Bronchial epithelial cell (primary cell): ENCODE data around the gene LAMC2. TPM values are rescaled to one million over a fixed set of nuclear protein-coding genes. Genes with fewer than 3 reads are reported as not detected.

Experiments used
- DNase-seq: peaks from one replicate; pipeline ENCODE4 v3.0.0-alpha.2; 2010; ENCODE audit warnings: low read depth
- FAIRE-seq: peaks from 2 replicates; lab custom pipeline; 2011; peaks lifted over from hg19 to GRCh38; lab: Jason Lieb, UNC
- H3K27me3 ChIP-seq: 2 replicates; pipeline ENCODE4 v1.5.1; 2011; ENCODE audit warnings: low read length; ENCODE audit not compliant: control insufficient read depth, insufficient read depth
- H3K36me3 ChIP-seq: 2 replicates; pipeline ENCODE4 v1.5.1; 2011; ENCODE audit warnings: low read length; ENCODE audit not compliant: control insufficient read depth, insufficient read depth
- H3K4me3 ChIP-seq: 2 replicates; pipeline ENCODE4 v1.5.1; 2011; ENCODE audit warnings: mild to moderate bottlenecking, low read depth, low read length, control low read depth
- total RNA-seq: library from RNA; depleted of rRNA; stranded (reverse); fragments of >200 nt; gene quantifications from 2 replicates; pipeline ENCODE4 v1.2.1, GENCODE V29; 2014
- TF ChIP-seq, protein P1 (sequence below): IDR thresholded peaks from 2 replicates; pipeline ENCODE4 v1.5.1; 2011; ENCODE audit warnings: mild to moderate bottlenecking, moderate library complexity, low read length, control low read depth, inconsistent platforms; ENCODE audit not compliant: insufficient read depth, severe bottlenecking

Gene LAMC2
- total RNA-seq, 1 donor from 2014 or later = 1,840 TPM

DNA sequence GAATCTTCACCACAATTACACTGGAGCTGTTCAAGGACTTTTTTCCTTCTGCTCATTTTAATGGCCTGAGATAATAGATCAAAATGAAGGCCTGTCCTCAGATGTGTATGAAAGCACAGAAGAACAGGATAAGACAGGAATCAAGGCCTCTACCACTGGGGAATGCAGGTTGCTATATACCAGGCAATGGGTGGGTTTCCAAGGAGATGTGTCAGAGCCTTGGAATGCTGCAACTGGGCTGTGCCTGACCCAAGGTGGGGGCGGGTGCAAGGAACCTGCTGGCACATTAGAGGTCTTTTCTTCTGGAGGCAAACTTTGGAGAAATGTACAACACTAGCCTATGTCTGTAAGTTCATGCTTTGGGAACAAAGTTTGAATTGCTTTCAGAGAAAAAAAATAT, 21.7 kb upstream of the LAMC2 start:
- H3K36me3 ChIP-seq = no peaks in the 10 kb centered on the region
- peak; percentile 96 for DNase-seq
- no peak for FAIRE-seq
- TF ChIP-seq, protein P1, sequence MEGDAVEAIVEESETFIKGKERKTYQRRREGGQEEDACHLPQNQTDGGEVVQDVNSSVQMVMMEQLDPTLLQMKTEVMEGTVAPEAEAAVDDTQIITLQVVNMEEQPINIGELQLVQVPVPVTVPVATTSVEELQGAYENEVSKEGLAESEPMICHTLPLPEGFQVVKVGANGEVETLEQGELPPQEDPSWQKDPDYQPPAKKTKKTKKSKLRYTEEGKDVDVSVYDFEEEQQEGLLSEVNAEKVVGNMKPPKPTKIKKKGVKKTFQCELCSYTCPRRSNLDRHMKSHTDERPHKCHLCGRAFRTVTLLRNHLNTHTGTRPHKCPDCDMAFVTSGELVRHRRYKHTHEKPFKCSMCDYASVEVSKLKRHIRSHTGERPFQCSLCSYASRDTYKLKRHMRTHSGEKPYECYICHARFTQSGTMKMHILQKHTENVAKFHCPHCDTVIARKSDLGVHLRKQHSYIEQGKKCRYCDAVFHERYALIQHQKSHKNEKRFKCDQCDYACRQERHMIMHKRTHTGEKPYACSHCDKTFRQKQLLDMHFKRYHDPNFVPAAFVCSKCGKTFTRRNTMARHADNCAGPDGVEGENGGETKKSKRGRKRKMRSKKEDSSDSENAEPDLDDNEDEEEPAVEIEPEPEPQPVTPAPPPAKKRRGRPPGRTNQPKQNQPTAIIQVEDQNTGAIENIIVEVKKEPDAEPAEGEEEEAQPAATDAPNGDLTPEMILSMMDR = no peak
- H3K4me3 ChIP-seq = no peak overlapping the region
- H3K27me3 ChIP-seq = no peaks in the 10 kb centered on the region

DNA sequence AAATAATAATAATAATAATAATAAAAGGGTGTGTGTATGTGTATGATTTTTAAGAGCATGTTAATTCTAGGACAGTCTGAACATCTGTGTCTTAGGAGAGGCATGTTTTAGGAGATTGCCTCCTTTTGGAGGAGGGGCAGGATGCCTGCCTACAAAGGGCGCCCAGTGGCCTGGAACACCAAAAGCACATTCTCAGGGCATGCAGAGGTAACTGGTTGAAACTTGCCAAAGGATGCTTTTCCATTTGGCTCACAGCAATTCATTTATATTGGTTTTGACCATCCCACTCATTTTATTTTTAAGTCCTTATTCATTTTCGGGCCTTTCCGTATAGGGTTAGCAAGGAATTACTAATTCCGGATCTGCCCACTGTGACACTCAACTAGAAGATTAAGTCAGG, 21.1 kb upstream of the LAMC2 start:
- FAIRE-seq = no peak
- no peaks in the 10 kb centered on the region for H3K27me3 ChIP-seq
- TF ChIP-seq, protein P1 = no peak
- H3K4me3 ChIP-seq = no peak overlapping the region
- no peaks in the 10 kb centered on the region for H3K36me3 ChIP-seq
- DNase-seq = peak; percentile 98

DNA sequence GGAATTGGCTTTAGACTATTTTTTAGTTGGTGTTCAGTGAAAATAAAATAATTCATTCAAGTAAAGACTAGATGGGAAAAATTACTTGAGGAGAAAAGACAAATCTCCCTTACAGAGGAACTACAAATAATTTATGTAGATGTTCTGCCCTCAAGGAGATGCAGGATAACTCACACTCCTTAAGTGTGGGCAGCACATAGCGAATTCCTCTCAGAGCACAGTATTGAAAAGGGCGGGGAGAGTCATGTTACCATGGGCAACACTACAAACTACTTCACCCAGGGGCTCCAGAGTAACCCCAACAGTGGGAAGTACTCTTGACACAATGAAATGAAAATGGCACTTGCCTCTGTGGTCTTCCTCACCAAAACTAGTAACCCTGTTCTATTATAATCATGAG, 20.6 kb upstream of the LAMC2 start:
- Histone ChIP-seq H3K27me3 (no peaks in the 10 kb centered on the region), H3K4me3 (no peak overlapping the region), H3K36me3 (no peaks in the 10 kb centered on the region)
- DNase-seq (peak; percentile 60), FAIRE-seq (no peak)
- TF ChIP-seq, protein P1 = no peak

DNA sequence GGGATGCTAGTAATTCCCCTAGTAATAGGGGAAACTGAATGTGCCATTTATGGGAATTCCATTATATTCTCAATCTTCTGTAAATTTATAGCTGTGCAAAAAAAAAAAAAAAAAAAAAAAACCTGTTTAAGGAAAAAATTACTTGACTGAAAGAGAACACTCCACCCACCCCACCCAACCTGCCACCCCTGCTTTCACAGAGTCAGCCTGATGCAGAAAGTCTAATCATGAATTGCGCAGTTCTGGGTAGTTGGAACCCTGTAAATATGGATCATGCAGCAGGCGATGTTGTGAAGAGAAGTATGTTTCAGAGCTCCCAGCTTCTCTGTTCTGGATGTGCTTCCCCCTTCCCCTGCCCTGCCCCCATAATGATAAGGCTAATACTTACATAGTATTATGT, 19.6 kb upstream of the LAMC2 start:
- TF ChIP-seq, protein P1 = no peak
- H3K4me3 ChIP-seq = no peak overlapping the region

DNA sequence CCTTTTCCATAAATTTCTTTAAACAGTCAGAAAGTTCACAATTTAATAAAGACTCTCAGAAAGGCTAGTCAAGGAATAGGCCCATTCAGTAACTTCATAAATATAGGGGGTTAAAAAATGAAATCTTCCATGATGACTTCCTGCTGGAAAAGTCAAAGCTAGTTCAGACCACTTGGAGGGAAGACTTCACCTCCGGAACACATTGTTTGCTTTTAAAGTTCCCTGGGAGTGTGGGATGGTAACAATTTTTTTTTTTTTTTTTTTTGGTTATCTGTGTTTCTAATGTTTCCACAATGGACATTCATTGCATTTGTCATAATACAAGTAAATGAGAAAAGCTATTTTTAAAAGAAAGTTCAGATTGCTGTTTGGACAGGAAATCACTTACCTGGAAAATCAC, 18.4 kb upstream of the LAMC2 start:
- DNase-seq (no peak), FAIRE-seq (no peak)
- Histone ChIP-seq H3K36me3 (no peaks in the 10 kb centered on the region), H3K4me3 (no peak overlapping the region), H3K27me3 (no peaks in the 10 kb centered on the region)
- TF ChIP-seq, protein P1 = no peak

More for the DNA sequence above, 19.6 kb upstream of the LAMC2 start:
- no peak for FAIRE-seq
- H3K27me3 ChIP-seq = no peaks in the 10 kb centered on the region
- no peak for DNase-seq
- no peaks in the 10 kb centered on the region for H3K36me3 ChIP-seq

DNA sequence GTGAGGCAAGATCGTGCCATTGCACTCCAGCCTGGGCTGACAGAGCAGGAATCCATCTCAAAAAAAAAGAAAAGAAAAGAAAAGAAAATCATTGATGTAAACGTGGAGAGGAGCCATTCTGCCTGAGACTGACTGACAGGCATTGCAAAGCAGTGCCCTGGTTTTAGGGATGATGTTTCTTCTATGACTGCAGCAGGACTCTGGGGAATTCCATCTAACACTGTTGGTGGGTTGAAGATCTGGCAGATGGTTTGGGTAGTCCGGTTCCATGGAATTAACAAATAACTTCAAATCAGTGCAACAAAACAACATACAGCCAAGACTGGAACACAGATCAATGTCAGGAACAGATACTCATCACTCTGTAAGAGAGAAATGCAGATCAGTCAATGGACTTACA, 17.8 kb upstream of the LAMC2 start:
- DNase-seq = no peak
- H3K36me3 ChIP-seq = no peaks in the 10 kb centered on the region
- TF ChIP-seq, protein P1 = no peak
- FAIRE-seq = no peak
- no peak overlapping the region for H3K4me3 ChIP-seq
- H3K27me3 ChIP-seq = no peaks in the 10 kb centered on the region
